HG03460 (cell line): Measurements from ENCODE around the gene EYA2.

Experiments
- ATAC-seq: cut with Tn5 transposase; IDR thresholded peaks from one replicate; pipeline ENCODE4 v1.9.1; 2021; ENCODE audit not compliant: unreplicated experiment

EYA2 gene

GRCh38 chr20:47099825-47100441 lies 205.3 kb downstream of the EYA2 start:
- ATAC-seq, result no peak

GRCh38 chr20:47102629-47103028 lies 208.0 kb downstream of the EYA2 start:
- no peak for ATAC-seq

GRCh38 chr20:47106786-47107185 lies 212.1 kb downstream of the EYA2 start:
- ATAC-seq, result no peak

- no peak for ATAC-seq
Observed at GRCh38 chr20:47108994-47109393, 214.4 kb downstream of the EYA2 start.

GRCh38 chr20:47110819-47111218 lies 216.2 kb downstream of the EYA2 start:
- no peak for ATAC-seq

GRCh38 chr20:47111576-47111975 lies 216.9 kb downstream of the EYA2 start:
- no peak for ATAC-seq

GRCh38 chr20:47113362-47114109 lies 218.9 kb downstream of the EYA2 start:
- no peak for ATAC-seq

- no peak for ATAC-seq
Observed at GRCh38 chr20:47115694-47116093, 221.1 kb downstream of the EYA2 start.

GRCh38 chr20:47117371-47117770 lies 222.7 kb downstream of the EYA2 start:
- no peak for ATAC-seq

GRCh38 chr20:47117773-47118172 lies 223.1 kb downstream of the EYA2 start:
- no peak for ATAC-seq

GRCh38 chr20:47118206-47118605 lies 223.6 kb downstream of the EYA2 start:
- no peak for ATAC-seq

- no peak for ATAC-seq
Observed at GRCh38 chr20:47118641-47119040, 224.0 kb downstream of the EYA2 start.

GRCh38 chr20:47120346-47120936 lies 225.8 kb downstream of the EYA2 start:
- no peak for ATAC-seq

- no peak for ATAC-seq
Observed at GRCh38 chr20:47122560-47122959, 227.9 kb downstream of the EYA2 start.

- no peak for ATAC-seq
Observed at GRCh38 chr20:47124181-47124717, 229.6 kb downstream of the EYA2 start.

GRCh38 chr20:47125508-47125757 lies 230.8 kb downstream of the EYA2 start:
- ATAC-seq, result no peak

GRCh38 chr20:47125758-47126591 lies 231.3 kb downstream of the EYA2 start:
- ATAC-seq, result no peak

- ATAC-seq, result no peak
Observed at GRCh38 chr20:47126709-47127108, 232.1 kb downstream of the EYA2 start.

- no peak for ATAC-seq
Observed at GRCh38 chr20:47127546-47127945, 232.9 kb downstream of the EYA2 start.

GRCh38 chr20:47127999-47128398 lies 233.4 kb downstream of the EYA2 start:
- no peak for ATAC-seq

GRCh38 chr20:47129306-47129705 lies 234.7 kb downstream of the EYA2 start:
- ATAC-seq, result no peak
